Right kidney (tissue), 9 donors: ENCODE data around the gene RASL11B.
"Not testable (repeated sequence)": the region's sequence is repeated elsewhere in the genome, so short reads cannot be mapped to it uniquely, and the experiment has no call there.

ENCODE experiments used
- DNase-seq: peaks from one replicate; pipeline ENCODE4 v3.0.0-alpha.2; 2016
- long read RNA-seq, 8 donors: transcript quantifications; one replicate each; lab custom pipeline, GENCODE V29; 2026

RASL11B gene, protein sequence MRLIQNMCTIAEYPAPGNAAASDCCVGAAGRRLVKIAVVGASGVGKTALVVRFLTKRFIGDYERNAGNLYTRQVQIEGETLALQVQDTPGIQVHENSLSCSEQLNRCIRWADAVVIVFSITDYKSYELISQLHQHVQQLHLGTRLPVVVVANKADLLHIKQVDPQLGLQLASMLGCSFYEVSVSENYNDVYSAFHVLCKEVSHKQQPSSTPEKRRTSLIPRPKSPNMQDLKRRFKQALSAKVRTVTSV
- long read RNA-seq, donor 1, transcript RASL11B-201 (4 exons, 1,995 nt) = major isoform, 19 of 39 reads
- long read RNA-seq, donor 1, partial matches to known transcripts = 20 of 39 reads
- long read RNA-seq, donor 1, other reads (novel, unspliced or antisense) = 0 of 39 reads
- long read RNA-seq, donor 2, transcript RASL11B-201 (4 exons, 1,995 nt) = major isoform, 18 of 18 reads
- long read RNA-seq, donor 2, partial matches to known transcripts = 0 of 18 reads
- long read RNA-seq, donor 2, other reads (novel, unspliced or antisense) = 0 of 18 reads
- long read RNA-seq, donor 3, transcript RASL11B-201 (4 exons, 1,995 nt) = major isoform, 9 of 9 reads
- long read RNA-seq, donor 3, partial matches to known transcripts = 0 of 9 reads
- long read RNA-seq, donor 3, other reads (novel, unspliced or antisense) = 0 of 9 reads
- long read RNA-seq, donor 4, transcript RASL11B-201 (4 exons, 1,995 nt) = major isoform, 12 of 17 reads
- long read RNA-seq, donor 4, partial matches to known transcripts = 5 of 17 reads
- long read RNA-seq, donor 4, other reads (novel, unspliced or antisense) = 0 of 17 reads
- long read RNA-seq, donor 5, transcript RASL11B-201 (4 exons, 1,995 nt) = major isoform, 11 of 28 reads
- long read RNA-seq, donor 5, partial matches to known transcripts = 17 of 28 reads
- long read RNA-seq, donor 5, other reads (novel, unspliced or antisense) = 0 of 28 reads
- long read RNA-seq, donor 6, transcript RASL11B-201 (4 exons, 1,995 nt) = major isoform, 14 of 14 reads
- long read RNA-seq, donor 6, partial matches to known transcripts = 0 of 14 reads
- long read RNA-seq, donor 6, other reads (novel, unspliced or antisense) = 0 of 14 reads
- long read RNA-seq, donor 7, transcript RASL11B-201 (4 exons, 1,995 nt) = major isoform, 23 of 23 reads
- long read RNA-seq, donor 7, partial matches to known transcripts = 0 of 23 reads
- long read RNA-seq, donor 7, other reads (novel, unspliced or antisense) = 0 of 23 reads
- long read RNA-seq, donor 8, transcript RASL11B-201 (4 exons, 1,995 nt) = major isoform, 30 of 30 reads
- long read RNA-seq, donor 8, partial matches to known transcripts = 0 of 30 reads
- long read RNA-seq, donor 8, other reads (novel, unspliced or antisense) = 0 of 30 reads

DNA sequence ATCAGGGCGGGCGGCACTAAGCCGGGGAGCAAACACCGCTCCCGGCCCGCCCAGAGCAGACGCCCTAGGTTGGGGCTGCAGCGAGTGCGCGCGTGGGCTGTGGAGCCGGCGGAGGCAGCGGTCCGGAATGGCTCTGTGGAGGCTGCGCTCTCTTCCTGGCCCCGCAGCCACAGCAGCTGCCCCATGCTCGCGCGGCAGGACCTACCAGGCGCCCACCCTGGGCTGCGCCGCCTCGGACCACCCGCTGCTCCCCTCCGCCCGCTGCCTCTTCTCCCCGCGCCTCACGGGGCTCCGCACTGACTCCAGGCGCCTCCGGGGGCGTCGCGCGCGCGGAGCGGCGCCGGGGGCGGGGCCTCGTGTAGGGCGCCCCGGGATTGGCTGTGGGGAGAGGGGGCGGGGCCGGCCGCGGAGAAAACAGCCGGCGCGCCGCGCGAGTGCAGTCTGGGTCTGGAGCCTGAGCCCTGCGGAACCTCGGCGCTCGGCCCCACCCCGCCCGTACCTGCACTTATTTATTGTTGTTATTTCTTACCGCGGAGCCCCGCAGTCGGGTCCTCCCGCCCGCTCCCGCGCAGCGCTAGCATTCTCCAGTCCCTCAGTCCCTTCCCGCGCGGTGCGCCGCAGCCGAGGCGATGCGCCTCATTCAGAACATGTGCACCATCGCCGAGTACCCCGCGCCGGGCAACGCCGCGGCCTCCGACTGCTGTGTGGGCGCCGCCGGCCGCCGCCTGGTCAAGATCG, at the start of gene RASL11B:
RASL11B (plus strand) TSS at position 439 of the 738 bp plus-strand sequence; CDS start at position 630, 191 bp downstream.
- peak; percentile 95 for DNase-seq

DNA sequence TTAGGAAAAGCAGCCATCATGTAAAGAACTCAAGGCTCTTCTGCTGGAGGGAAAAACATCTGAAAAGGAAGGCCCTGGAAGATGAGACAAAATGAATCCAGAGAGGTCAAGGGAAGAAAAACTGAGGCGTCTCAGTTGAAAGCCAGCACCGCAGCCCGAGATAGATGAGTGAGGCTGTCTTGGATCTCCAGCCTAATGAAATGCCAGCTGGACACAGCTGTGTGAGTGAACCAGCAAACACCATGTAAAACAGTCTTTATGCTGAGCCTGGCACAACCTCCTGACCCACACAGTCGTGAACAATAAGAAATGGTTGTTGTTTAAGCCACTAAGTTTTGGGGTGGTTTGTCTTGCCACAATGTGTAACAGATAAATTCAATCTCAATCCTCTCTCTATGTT, 48.6 kb upstream of the RASL11B start:
- no peak for DNase-seq

DNA sequence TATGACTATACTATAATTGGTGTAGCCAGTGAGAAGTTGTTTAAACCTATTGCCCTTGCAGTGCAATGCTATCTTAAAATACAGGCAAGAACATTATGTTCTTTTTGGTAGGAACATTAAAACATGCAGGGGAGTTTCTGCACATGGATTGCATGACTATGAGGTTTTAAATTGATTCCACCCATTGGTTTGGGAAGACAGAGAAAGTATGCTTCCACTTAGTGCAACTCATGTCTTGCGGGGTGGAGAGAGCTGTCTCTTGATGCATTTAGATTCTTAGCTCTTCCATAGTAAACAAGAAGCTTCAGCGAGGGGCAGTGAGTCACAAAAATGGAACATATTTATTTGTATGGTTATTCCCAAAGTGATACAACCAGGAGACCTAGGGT, 39.5 kb upstream of the RASL11B start:
- no peak for DNase-seq

DNA sequence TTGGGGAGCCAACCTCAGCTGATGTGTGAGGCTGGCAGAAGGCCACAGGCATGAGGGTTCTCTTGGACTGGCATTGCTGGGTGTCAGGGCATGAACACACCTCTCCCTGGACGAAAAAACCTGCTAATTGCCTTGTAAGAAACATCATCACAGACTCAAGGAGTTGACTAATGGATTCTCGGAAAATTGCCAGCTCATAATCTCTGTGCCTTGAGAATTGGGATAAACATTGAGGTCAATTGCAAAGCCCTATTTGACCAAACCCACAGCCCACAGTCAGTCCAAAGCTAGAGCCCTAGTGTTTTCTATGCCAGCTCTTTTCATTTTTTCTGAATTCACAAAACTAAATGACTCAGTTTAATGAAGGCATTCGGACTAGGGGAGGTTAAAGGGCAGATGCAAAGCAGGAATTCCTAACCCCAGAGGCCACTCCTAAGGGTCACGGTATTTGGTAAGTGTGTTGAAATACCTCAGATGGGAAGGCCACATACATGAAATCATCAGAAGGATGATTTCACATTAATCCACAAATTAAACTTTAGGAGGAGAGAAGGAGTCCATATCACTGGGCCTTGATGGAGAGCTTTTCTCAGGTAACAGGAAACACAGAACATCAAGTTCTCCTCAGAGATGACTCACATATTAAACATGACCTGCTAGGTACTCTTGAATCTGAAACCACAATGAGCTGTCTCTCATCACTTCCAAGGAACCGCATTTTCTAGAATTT, 39.0 kb upstream of the RASL11B start:
- no peak for DNase-seq

DNA sequence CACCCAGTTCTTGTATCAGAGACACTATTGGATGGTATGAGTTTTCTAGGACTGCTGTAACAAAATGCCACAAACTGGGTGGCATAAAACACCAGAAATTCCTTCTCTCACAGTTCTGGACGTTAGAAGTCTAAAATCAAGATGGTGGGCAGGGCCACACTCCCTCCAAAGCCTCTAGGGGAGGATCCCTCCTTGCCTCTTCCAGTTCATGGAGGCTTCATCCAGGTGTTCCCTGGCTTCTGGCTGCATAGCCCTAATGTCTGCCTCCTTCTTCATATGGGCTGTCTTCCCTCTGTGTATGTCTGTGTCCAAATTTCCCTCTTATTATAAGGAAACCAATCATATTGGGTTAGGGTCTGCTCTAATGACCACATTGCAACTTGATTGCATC, 38.4 kb upstream of the RASL11B start:
- DNase-seq = no peak

DNA sequence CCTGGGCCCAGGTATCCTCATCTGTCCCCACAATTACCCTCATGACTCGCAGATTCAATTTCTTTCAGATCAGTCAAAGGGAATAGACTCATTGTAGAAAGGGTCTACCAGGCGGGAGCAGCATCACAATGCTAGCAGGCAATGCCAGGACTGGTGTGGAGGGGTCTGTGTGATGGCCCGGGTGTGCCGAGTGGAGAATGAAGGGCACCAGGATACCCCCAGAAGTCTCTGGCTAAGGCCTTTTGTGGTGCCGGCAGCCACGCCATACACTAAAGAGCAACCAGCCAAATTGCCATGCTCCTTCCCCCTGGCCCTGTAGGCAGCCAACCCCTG, 37.9 kb upstream of the RASL11B start:
- peak; percentile 20 for DNase-seq

DNA sequence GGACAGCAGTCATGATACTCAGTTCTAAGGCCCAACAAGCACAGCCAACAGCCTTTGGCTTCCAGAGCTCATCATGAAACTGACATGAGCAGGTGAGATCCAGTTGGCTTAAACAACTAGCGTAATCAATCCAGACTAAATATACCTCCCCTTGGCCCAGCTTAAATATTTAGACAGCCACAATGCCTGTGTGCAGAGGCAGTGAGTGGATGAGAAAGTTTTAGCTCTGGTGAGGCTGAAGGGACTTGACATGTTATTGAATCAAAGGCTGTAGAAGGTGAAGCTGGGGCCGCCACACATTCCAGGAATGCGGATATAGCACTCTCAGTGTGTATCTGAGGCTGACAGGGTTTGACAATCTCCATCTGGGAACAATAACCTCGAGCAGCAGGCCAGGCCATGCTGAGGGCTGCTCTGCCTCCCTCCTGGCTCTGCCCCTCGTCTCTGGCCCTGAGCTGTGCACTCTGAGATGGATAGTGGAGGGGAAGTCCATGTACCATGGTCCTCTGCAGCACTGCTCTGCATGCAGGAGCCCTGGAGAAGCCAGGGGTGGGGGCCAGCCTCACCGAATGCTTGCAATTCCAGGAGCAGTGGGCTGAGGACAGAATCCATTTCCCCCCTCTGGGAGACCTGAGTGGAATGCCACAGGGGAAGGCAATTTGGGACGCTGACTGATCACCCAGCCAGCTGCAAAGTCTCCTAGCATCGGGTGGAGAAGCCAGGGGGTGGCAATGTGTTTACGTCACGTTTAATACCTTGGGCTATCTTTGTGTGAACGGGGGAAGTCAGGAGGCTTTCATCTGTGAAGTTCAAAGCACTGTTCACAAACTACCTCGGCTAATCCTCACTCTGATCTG, 37.3 kb upstream of the RASL11B start:
- DNase-seq = peak; percentile 81

DNA sequence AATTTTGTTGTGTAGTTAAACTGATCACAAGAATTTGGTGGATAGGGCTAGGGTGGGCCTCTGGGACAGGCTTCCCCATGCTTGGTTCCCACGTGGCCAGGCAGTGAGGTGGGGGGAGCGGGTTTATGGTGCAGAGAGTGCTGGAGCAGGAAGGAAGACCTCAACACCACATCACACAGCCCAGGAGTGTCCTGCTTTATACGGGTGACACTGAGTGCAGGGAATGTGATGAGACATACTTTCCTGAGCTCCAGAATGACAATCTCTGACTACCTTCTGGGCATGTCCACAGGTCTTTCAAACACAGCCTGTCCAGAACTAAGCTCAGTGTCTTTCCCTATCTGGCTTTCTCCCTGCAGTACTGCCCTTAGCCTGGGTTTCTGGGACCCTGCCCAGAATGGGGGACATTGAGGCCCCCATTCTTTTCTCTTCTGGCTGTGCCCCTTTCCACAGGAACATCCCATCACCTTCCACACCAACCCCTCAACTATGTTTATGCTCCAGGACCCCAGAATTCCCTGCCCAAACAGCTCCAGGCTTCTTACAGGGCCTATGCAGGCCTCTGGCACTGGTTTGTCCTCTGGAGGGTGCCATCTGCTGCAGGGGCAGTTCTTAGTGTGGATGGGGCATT, 36.5 kb upstream of the RASL11B start:
- no peak for DNase-seq

DNA sequence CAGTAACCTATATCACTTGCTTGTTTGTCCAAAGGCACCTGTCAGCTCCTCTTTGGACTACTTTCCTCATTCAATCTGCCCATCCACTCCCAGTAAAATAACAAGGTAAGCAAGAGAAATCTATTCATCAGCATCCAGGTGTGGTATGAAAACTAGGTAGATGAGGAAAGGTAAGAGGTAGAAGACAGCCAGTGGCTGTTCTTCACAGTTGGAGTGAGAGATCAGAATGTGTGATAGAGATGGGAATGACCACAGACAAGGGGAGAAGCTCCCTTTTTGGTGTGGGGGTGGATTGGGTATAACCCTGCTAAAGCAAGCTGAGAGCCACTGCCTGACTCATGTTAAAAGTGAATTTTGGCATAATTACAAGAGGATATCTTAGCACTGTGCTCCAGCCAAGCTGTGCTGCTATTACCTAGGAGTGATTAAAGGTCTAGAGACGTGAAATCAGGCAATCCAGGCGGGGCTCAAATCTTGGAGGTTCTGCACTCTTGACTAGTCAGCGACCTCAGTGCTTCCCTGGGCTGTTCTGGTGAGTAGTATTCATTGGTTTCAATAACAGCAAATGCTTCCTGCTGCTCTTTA, 28.1 kb upstream of the RASL11B start:
- no peak for DNase-seq

DNA sequence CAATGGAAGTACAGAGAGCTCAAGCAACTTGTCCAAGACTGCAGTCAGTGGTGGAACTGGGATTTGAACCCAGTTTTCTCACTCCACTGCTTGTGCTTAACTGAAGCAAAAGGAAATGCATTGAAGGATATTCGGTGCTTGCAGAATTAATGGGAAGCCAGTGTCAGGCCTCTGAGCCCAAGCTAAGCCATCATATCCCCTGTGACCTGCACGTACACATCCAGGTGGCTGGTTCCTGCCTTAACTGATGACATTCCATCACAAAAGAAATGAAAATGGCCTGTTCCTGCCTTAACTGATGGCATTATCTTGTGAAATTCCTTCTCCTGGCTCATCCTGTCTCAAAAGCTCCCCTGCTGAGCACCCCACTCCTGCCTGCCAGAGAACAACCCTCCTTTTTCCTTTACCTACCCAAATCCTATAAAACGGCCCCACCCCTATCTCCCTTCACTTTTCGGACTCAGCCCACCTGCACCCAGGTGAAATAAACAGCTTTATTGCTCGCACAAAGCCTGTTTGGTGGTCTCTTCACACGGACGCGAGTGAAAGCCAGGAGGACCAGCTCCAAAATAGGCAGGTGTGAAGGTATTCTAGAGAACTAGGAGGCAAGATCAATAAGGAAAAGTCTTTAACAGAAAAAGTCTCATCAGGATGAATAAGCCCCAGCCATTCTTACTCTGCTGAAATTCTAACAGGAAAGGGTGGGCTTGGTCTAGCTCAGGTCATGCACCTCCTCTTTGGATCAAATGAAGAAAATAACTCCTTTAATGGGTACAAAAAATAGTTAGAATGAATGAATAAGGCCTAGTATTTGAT, 27.3 kb upstream of the RASL11B start:
- DNase-seq = not testable (repeated sequence)

DNA sequence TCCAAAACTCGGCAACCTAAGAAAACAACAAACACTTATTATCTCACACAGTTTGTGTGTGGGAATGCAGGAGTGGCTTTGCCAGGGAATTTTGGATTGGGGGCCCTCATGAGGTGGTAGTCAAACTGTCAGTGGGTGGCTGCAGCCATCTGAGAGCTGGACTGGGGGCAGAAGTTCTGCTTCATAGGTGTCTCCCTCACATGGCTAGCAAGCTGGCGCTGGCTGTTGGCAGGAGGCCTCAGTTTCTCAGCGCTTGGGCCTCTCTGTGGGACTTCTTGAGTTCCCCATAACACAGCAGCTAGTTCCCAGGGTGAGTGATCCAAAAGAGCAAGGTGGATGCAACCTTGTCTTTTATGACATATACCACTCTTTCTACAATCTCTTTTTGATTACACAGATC, 26.0 kb upstream of the RASL11B start:
- no peak for DNase-seq

DNA sequence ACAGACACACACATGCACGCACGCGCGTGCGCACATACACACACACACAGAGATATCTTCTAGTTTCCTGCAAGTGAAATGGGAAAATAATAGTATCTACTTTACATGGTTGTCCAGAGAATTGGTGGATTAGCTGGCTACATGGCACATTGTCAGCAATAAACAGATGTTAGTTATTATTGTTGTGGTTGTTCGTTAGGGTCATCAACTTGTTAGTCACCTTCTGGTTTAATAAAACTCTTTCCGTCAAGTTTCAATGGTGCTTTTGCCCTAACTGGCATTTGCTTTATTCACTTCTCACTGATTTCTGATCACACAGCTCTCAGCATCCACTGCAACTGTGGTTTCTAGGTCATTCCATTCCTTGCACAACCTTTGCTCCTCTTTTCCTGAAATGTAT, 25.4 kb upstream of the RASL11B start:
- no peak for DNase-seq

DNA sequence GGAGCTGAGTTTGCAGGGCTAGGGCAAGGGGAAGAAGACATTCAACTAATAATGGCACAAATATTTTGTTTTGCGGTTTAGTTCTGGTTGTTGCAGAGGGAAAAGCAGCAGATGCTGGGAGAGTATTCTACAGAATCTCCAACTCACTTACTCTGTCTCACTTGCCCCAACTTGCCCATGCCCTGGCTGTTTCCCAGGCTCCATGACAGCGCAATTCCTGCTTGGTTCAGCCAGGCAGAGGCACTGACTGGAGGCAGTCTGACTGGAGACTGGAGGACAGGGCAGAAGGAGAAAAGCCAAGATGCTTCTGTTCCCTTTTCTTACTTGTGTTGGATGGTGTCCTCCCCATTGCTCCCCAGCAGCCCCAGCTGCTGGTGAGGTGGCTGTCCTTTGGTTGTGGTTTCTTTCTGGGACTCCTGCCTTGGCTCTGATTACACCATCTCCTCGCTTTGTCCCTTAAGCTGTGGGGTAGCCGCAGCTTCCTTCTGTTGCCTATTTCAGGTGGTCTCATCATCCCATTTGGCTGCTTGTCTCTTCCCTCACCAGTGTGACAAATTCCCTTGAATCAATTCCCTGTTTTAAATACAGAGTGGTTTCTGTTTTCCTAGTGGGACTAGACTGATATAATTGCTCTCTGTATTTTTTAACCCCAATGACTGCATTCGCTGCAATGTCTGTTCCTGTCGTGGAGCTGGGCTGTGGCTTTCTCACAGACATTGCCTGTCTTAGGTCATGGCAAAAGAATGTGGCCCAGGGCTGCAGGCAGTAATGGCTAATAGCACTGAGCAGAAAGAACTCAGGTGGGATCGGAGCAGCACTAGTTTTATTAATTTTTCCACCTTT, 24.2 kb upstream of the RASL11B start:
- no peak for DNase-seq

DNA sequence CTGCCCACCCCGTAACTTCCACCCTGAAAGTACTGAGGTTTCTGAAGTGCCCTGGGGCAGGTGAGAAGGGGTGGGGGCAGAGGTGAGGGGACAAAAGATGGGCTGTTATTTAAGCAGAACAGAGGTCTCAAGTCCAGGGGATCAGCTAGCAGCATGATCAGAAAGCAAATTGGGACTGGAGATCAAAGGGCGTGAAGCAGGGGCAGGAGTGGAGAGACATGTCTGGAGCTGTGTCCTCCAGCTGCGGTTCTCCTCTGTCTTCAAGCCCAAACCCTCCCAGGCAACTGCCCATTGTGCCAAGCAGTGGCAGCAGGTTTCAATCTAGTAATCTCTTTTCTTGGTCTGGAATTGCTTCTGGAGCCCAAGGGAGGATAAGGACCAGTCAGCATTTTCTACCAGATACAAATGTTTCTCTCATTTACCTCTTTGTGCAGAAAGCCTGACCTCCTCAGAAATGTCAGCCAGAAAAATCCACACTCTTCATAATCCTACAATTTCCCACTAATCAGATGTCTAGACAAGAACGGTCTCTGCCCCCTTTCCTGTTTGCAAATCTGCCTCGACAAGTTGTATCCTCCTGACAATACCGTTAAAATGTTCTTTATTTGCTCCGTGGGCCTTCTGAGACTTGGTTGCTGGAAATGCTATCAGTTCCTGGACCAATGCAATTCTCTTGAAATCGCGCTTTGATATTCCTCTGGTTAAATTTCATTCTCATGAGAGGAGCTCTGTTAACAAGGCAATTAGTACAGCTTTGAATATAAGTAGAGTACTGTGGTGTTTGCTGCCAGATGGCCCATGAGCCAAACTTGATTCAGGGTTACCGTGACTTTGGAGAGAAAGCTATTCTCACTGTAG, 23.2 kb upstream of the RASL11B start:
- no peak for DNase-seq

DNA sequence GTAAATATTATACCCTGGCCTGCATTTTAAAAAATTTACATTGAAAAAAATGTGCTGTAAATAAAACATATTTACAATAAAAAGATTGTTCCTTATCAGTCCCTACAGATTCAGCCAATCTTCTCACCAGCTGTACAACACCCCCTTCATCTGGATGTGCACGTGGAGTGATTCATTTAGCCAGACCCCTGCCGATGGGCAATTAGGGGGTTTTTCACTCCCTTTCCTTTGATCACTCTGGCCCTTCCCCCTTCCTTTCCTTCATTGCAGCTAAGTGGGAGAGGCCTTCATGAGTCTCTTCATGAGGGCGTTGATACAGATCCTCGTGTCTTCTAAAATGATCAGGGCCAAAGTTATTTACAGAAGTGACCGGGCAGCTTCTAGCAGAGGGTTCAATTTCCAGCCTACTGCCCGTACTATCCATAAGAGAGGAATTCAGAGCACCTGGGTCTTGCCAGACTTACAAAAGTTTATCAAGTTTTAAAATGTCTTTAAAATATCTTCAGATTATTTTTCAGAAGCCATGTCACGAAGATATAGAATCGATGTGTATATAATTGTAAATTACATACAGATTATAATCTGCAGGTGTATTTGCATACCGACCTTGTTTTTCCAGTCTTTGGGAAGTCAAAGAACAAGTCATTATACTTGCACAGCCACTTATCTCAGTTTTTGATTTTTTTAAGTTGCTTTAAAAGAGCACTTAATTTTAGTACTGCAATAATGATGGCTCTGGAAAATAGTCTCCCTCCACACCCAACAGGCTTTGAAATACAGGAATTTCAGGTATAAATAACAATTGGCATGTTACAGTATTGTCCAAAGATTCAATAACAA, 21.4 kb upstream of the RASL11B start:
- DNase-seq = no peak
